HEK293 (cell line): ENCODE data around the gene PPP1R10.

ENCODE experiments used
- CTCF ChIA-PET: fragments of 350-600 bp; formaldehyde crosslinking; extraction: SDS; loops from one replicate; lab custom pipeline; 2021; ENCODE audit warnings: antibody characterized with exemption; lab: Yijun Ruan, JAX
- POLR2A ChIA-PET: fragments of 300-600 bp; formaldehyde crosslinking; extraction: SDS; loops from one replicate; lab custom pipeline; 2020; ENCODE audit warnings: antibody characterized with exemption, inconsistent platforms; lab: Yijun Ruan, JAX
- H3K27ac ChIP-seq: fragments of 200-500 bp; sonication (Bioruptor generic); 2 replicates; pipeline ENCODE4 v1.5.1; 2014; ENCODE audit warnings: low read depth, low read length, control low read depth, inconsistent platforms; ENCODE audit errors: extremely low read depth
- H3K36me3 ChIP-seq, 2 experiments: fragments of 200-500 bp in 1 of 2; sonication (Bioruptor generic) in 1 of 2; 1 replicate in 1 of 2; 2 replicates in 1 of 2; pipeline ENCODE4 v1.5.1; 2014 to 2017; ENCODE audit warnings: inconsistent platforms in 2 of 2, low read length in 2 of 2; ENCODE audit not compliant: control insufficient read depth in 2 of 2, insufficient read depth in 1 of 2
- H3K4me1 ChIP-seq: fragments of 200-500 bp; sonication (Bioruptor generic); 2 replicates; pipeline ENCODE4 v1.5.1; 2014; ENCODE audit warnings: mild to moderate bottlenecking, low read length, inconsistent platforms; ENCODE audit not compliant: control insufficient read depth, insufficient read depth
- H3K4me3 ChIP-seq: 2 replicates; pipeline ENCODE4 v1.5.1; 2011; ENCODE audit warnings: low read depth, mild to moderate bottlenecking, control low read depth, low read length, moderate library complexity
- H3K9me3 ChIP-seq: fragments of 200-500 bp; sonication (Bioruptor generic); 2 replicates; pipeline ENCODE4 v1.5.1; 2014; ENCODE audit warnings: low read depth, low read length, inconsistent platforms; ENCODE audit not compliant: control insufficient read depth, insufficient read depth
- ELK4 ChIP-seq: IDR thresholded peaks from 2 replicates; pipeline ENCODE4 v1.6.1; 2011; ENCODE audit warnings: mild to moderate bottlenecking, low read depth, low read length, borderline replicate concordance
- GLIS1 ChIP-seq: fragments of 450-650 bp; formaldehyde crosslinking; IDR thresholded peaks from 2 replicates; pipeline ENCODE4 v1.5.1; 2016; ENCODE audit warnings: missing biosample characterization, missing genetic modification characterization
- KLF8 ChIP-seq: fragments of 450-650 bp; formaldehyde crosslinking; IDR thresholded peaks from 2 replicates; pipeline ENCODE4 v1.5.1; 2016; ENCODE audit warnings: missing biosample characterization, missing genetic modification characterization
- PBX3 ChIP-seq: sonication (generic); formaldehyde crosslinking; IDR thresholded peaks from 2 replicates; pipeline ENCODE4 v1.8.1; 2022; ENCODE audit warnings: mild to moderate bottlenecking, moderate library complexity, missing genetic modification reagents
- RBAK ChIP-seq: fragments of 450-650 bp; formaldehyde crosslinking; IDR thresholded peaks from 2 replicates; pipeline ENCODE4 v1.5.1; 2016; ENCODE audit warnings: missing biosample characterization, missing genetic modification characterization
- SP7 ChIP-seq: fragments of 450-650 bp; formaldehyde crosslinking; IDR thresholded peaks from 2 replicates; pipeline ENCODE4 v1.5.1; 2016; ENCODE audit warnings: missing biosample characterization, missing genetic modification characterization
- ZBTB1 ChIP-seq: fragments of 450-650 bp; formaldehyde crosslinking; IDR thresholded peaks from 2 replicates; pipeline ENCODE4 v1.5.1; 2016; ENCODE audit warnings: missing biosample characterization, missing genetic modification characterization
- ZBTB17 ChIP-seq: fragments of 450-650 bp; formaldehyde crosslinking; IDR thresholded peaks from 2 replicates; pipeline ENCODE4 v1.5.1; 2016; ENCODE audit warnings: missing biosample characterization, missing genetic modification characterization
- ZNF121 ChIP-seq: fragments of 450-650 bp; formaldehyde crosslinking; IDR thresholded peaks from 2 replicates; pipeline ENCODE4 v1.5.1; 2016; ENCODE audit warnings: missing biosample characterization, missing genetic modification characterization
- ZNF16 ChIP-seq: fragments of 450-650 bp; formaldehyde crosslinking; IDR thresholded peaks from 2 replicates; pipeline ENCODE4 v1.5.1; 2016; ENCODE audit warnings: low read depth, missing biosample characterization, missing genetic modification characterization
- ZNF175 ChIP-seq: fragments of 450-650 bp; formaldehyde crosslinking; IDR thresholded peaks from 2 replicates; pipeline ENCODE4 v1.5.1; 2016; ENCODE audit warnings: missing biosample characterization, missing genetic modification characterization
- ZNF366 ChIP-seq: fragments of 450-650 bp; formaldehyde crosslinking; conservative IDR thresholded peaks from 2 replicates; pipeline ENCODE4 v1.5.1; 2016; ENCODE audit warnings: missing biosample characterization, missing genetic modification characterization
- ZNF513 ChIP-seq: fragments of 450-650 bp; IDR thresholded peaks from 2 replicates; pipeline ENCODE4 v1.5.1; 2018; ENCODE audit warnings: missing biosample characterization, missing genetic modification characterization
- ZNF521 ChIP-seq: fragments of 450-650 bp; formaldehyde crosslinking; IDR thresholded peaks from 2 replicates; pipeline ENCODE4 v1.5.1; 2017; ENCODE audit warnings: missing biosample characterization, mild to moderate bottlenecking, missing genetic modification characterization
- ZNF610 ChIP-seq: fragments of 450-650 bp; formaldehyde crosslinking; IDR thresholded peaks from 2 replicates; pipeline ENCODE4 v1.5.1; 2016; ENCODE audit warnings: missing biosample characterization, missing genetic modification characterization, borderline replicate concordance
- ZNF621 ChIP-seq: fragments of 450-650 bp; formaldehyde crosslinking; IDR thresholded peaks from 2 replicates; pipeline ENCODE4 v1.5.1; 2017; ENCODE audit warnings: missing biosample characterization, missing genetic modification characterization
- ZNF624 ChIP-seq: fragments of 450-650 bp; formaldehyde crosslinking; IDR thresholded peaks from 2 replicates; pipeline ENCODE4 v1.5.1; 2017; ENCODE audit warnings: missing biosample characterization, missing genetic modification characterization
- ZNF677 ChIP-seq: fragments of 450-650 bp; IDR thresholded peaks from 2 replicates; pipeline ENCODE4 v1.5.0; 2018; ENCODE audit warnings: missing biosample characterization, mild to moderate bottlenecking, missing genetic modification characterization, moderate library complexity
- ZNF843 ChIP-seq: fragments of 450-650 bp; formaldehyde crosslinking; IDR thresholded peaks from 2 replicates; pipeline ENCODE4 v1.5.1; 2016; ENCODE audit warnings: missing biosample characterization, missing genetic modification characterization
- ZSCAN18 ChIP-seq: fragments of 450-650 bp; formaldehyde crosslinking; IDR thresholded peaks from 2 replicates; pipeline ENCODE4 v1.5.1; 2016; ENCODE audit warnings: missing biosample characterization, missing genetic modification characterization
- ZXDB ChIP-seq: fragments of 450-650 bp; formaldehyde crosslinking; IDR thresholded peaks from 2 replicates; pipeline ENCODE4 v1.5.1; 2016; ENCODE audit warnings: missing biosample characterization, missing genetic modification characterization

Gene PPP1R10

GRCh38 chr6:30578051-30578450 lies 39.0 kb downstream of the PPP1R10 start (continued):
- TF ChIP-seq RBAK (no peak), SP7 (tag by site-specific recombination) (no peak), KLF8 (tag by site-specific recombination) (no peak)

- ChIA-PET POLR2A (interaction anchor here (1.0 kb wide), 2 partner anchors 40 to 42 kb away, joined by 3 to 5 read pairs; no protein-coding TSS in a partner anchor), CTCF (interaction anchor here (0.6 to 1.3 kb wide), 3 partner anchors 32 to 157 kb away, joined by 3 to 4 read pairs (median 3); no protein-coding TSS in a partner anchor)
- no peak for TF ChIP-seq ELK4
- no peak for TF ChIP-seq ZNF624
- no peak for TF ChIP-seq GLIS1 (tag by site-specific recombination)
- TF ChIP-seq ZNF677 (tag by site-specific recombination): no peak
- TF ChIP-seq ZXDB (tag by site-specific recombination): no peak
- no peak for TF ChIP-seq ZNF843
- no peak for TF ChIP-seq ZBTB1
- no peak for TF ChIP-seq ZNF16 (tag by site-specific recombination)
- TF ChIP-seq ZNF513 (tag by site-specific recombination): no peak
- no peak for TF ChIP-seq PBX3 (CRISPR knock-in tag)
- no peak for TF ChIP-seq ZSCAN18 (tag by site-specific recombination)
- TF ChIP-seq ZNF121 (tag by site-specific recombination): no peak
- no peak for TF ChIP-seq ZNF175 (tag by site-specific recombination)
- TF ChIP-seq ZNF521 (tag by site-specific recombination): no peak
- no peak for TF ChIP-seq ZBTB17 (tag by site-specific recombination)
- TF ChIP-seq ZNF610 (tag by site-specific recombination): no peak
- TF ChIP-seq ZNF621 (tag by site-specific recombination): no peak
- no peak for TF ChIP-seq ZNF366 (tag by site-specific recombination)
- Histone ChIP-seq H3K4me1 (peaks cover 9% of the 10 kb centered on the region; the same call in 1 of the 2 replicates), H3K27ac (no peak overlapping the region), H3K9me3 (no peaks in the 10 kb centered on the region), H3K36me3 (peaks cover 32 to 40% of the 10 kb centered on the region in 2 experiments), H3K4me3 (no peak overlapping the region)
These were observed 43.9 kb downstream of the PPP1R10 start for GRCh38 chr6:30573113-30573512.
